GM12892 (cell line): ENCODE measurements around the gene COPB1.

ENCODE experiments used
- DNase-seq: peaks from one replicate; pipeline ENCODE4 v3.0.0; 2011; ENCODE audit not compliant: insufficient read length
- FAIRE-seq: peaks from 2 replicates; lab custom pipeline; 2011; peaks lifted over from hg19 to GRCh38; lab: Jason Lieb, UNC
- POLR2A ChIP-seq: IDR thresholded peaks from 2 replicates; pipeline ENCODE4 v1.6.1; 2011; ENCODE audit warnings: low read depth, low read length, control low read depth
- POLR2AphosphoS5 ChIP-seq: IDR thresholded peaks from 2 replicates; pipeline ENCODE4 v1.6.1; 2011; ENCODE audit warnings: low read depth, low read length, control low read depth
- TAF1 ChIP-seq: IDR thresholded peaks from 2 replicates; pipeline ENCODE4 v1.6.1; 2011; ENCODE audit warnings: low read depth, mild to moderate bottlenecking, control low read depth, low read length, borderline replicate concordance

COPB1 gene

GRCh38 chr11:14418801-14419417 is 80.7 kb downstream of the COPB1 start:
- DNase-seq (no peak), FAIRE-seq (peak; percentile 66)
- TF ChIP-seq POLR2AphosphoS5, result no peak

- TF ChIP-seq POLR2AphosphoS5 (no peak), POLR2A (no peak), TAF1 (no peak)
These were observed 81.8 kb downstream of the COPB1 start for GRCh38 chr11:14417617-14418374.

DNA sequence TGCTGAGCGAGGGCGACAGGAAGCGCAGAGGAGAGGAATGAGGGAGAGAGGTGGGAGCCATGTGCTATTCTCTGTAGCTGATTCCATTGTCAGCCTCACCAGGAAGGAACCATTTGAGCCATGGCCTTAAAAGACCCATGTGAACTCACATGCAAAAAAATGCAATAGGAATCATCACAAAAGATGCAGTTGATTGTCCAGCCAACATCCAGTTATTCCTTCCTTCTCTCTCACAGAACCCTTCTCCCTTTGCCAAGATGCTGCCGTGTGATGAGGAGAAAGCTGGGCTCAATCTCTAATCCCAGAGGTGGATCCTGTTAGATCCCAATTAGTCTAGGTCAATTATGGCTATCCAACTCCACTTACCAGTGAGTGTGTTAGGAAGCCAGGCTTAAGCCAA is 82.4 kb downstream of the COPB1 start:
- TF ChIP-seq POLR2A, result no peak
- TF ChIP-seq TAF1, result no peak
- no peak for TF ChIP-seq POLR2AphosphoS5
- FAIRE-seq, result no peak

More at GRCh38 chr11:14417617-14418374, 81.8 kb downstream of the COPB1 start:
- no peak for FAIRE-seq
- no peak for DNase-seq

GRCh38 chr11:14414470-14415461 is 84.8 kb downstream of the COPB1 start:
- DNase-seq (no peak), FAIRE-seq (peak; percentile 92)
- TF ChIP-seq TAF1 (no peak), POLR2AphosphoS5 (no peak), POLR2A (no peak)

More for the DNA sequence above, 82.4 kb downstream of the COPB1 start:
- no peak for DNase-seq

- no peak for TF ChIP-seq POLR2AphosphoS5
- no peak for TF ChIP-seq TAF1
- TF ChIP-seq POLR2A, result no peak
- DNase-seq, result no peak
- FAIRE-seq, result no peak
These were observed 86.1 kb downstream of the COPB1 start for GRCh38 chr11:14413307-14414069.

DNA sequence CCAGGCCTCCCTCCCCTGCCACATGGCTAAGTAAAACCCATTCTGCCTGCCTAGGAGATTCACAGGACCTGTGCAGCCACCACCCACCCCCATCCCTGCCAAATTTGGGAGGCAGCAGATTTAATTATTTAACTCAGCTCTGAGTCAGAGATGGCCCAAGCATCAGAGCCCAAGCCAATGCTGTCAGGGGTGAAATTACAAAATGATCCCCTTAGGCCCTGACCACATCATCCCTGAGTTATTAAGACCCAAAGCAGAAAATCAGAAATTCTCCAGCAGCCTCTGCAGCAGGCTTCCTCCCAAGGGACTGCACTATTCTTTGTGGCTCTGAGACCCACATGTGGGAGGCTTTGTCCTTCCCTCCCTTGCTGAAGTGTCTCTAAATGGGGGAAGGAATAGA is 87.8 kb downstream of the COPB1 start:
- no peak for FAIRE-seq
- TF ChIP-seq POLR2AphosphoS5 (no peak), POLR2A (no peak), TAF1 (no peak)
- DNase-seq, result no peak

- no peak for DNase-seq
- TF ChIP-seq POLR2AphosphoS5 (no peak), POLR2A (no peak), TAF1 (no peak)
- no peak for FAIRE-seq
These were observed 89.7 kb downstream of the COPB1 start for GRCh38 chr11:14409891-14410290.

DNA sequence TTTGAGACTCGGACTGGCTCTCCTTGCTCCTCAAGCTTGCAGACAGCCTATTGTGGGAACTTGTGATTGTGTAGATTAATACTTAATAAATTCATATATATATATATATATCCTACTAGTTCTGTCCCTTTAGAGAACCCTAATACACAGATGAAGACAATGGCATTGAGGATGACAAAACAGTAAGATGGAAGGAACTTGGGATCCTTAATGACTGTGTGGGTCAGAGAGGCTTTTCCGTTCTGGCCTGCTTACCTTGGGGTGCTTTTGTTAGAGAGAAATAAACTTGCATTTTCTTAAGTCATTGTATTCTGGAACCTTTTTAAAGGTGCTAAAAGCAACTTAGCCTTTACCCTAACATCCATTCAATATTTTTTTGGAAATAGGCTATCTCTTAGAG is 91.0 kb downstream of the COPB1 start:
- TF ChIP-seq POLR2AphosphoS5 (no peak), POLR2A (no peak), TAF1 (no peak)
- DNase-seq, result no peak
- no peak for FAIRE-seq
